Panc1 (cell line): ENCODE measurements around the gene TADA1. TPM values are rescaled to one million over a fixed set of nuclear protein-coding genes. Genes with fewer than 3 reads are reported as not detected.

Experiments used
- ATAC-seq: fragments of 200-7000 bp; cut with Tn5 transposase; 2 replicates; pipeline ENCODE4 v1.9.1; 2020; ENCODE audit warnings: mild to moderate bottlenecking, moderate library complexity
- BruUV-seq: library from RNA; stranded (reverse); fragments of 400-500 nt; replicated peaks from 2 replicates; lab custom pipeline; 2021; lab: Mats Ljungman, UMichigan
- CTCF ChIA-PET: fragments of 300-600 bp; sonication (Branson Sonifier 250); formaldehyde crosslinking; loops from one replicate; lab custom pipeline; 2022; ENCODE audit warnings: antibody characterized with exemption; lab: Charles Lee
- POLR2A ChIA-PET: fragments of 300-600 bp; sonication (Branson Sonifier 250); formaldehyde crosslinking; loops from one replicate; lab custom pipeline; 2022; ENCODE audit warnings: antibody characterized with exemption; lab: Charles Lee
- DNase-seq: peaks from one replicate; pipeline ENCODE4 v3.0.0-alpha.2; 2010; ENCODE audit warnings: low read depth, low spot score
- H3K27ac ChIP-seq: 2 replicates; pipeline ENCODE4 v1.5.1; 2011; ENCODE audit warnings: mild to moderate bottlenecking, low read length, inconsistent platforms
- H3K27me3 ChIP-seq: fragments of 200-500 bp; sonication (Bioruptor generic); 2 replicates; pipeline ENCODE4 v1.6.0; 2014; ENCODE audit warnings: low read length, inconsistent platforms; ENCODE audit not compliant: control insufficient read depth, insufficient read depth
- H3K36me3 ChIP-seq: fragments of 200-500 bp; sonication (Bioruptor generic); 2 replicates; pipeline ENCODE4 v1.5.1; 2014; ENCODE audit warnings: inconsistent platforms, mild to moderate bottlenecking, low read length, moderate library complexity; ENCODE audit not compliant: control insufficient read depth, insufficient read depth
- H3K4me1 ChIP-seq: 2 replicates; pipeline ENCODE4 v1.5.1; 2011; ENCODE audit warnings: inconsistent platforms, mild to moderate bottlenecking, low read length, moderate library complexity; ENCODE audit not compliant: control insufficient read depth, insufficient read depth
- H3K4me3 ChIP-seq, 2 experiments: 2 replicates each; pipeline ENCODE4 v1.5.1; 2011 to 2012; ENCODE audit warnings: low read depth in 2 of 2, low read length in 2 of 2, mild to moderate bottlenecking in 2 of 2, inconsistent platforms in 1 of 2, moderate library complexity in 1 of 2
- H3K9me3 ChIP-seq: fragments of 200-500 bp; sonication (Bioruptor generic); 2 replicates; pipeline ENCODE4 v1.5.1; 2014; ENCODE audit warnings: low read depth, mild to moderate bottlenecking, inconsistent platforms, low read length, moderate library complexity; ENCODE audit not compliant: control insufficient read depth, insufficient read depth
- POLR2AphosphoS5 ChIP-seq: IDR thresholded peaks from 2 replicates; pipeline ENCODE4 v1.6.1; 2012; ENCODE audit warnings: mild to moderate bottlenecking, low read depth, low read length, moderate library complexity
- SIN3A ChIP-seq: IDR thresholded peaks from 2 replicates; pipeline ENCODE4 v1.6.1; 2012; ENCODE audit warnings: low read depth, mild to moderate bottlenecking, low read length, moderate library complexity, borderline replicate concordance; ENCODE audit not compliant: insufficient read depth
- TCF7L2 ChIP-seq: IDR thresholded peaks from 2 replicates; pipeline ENCODE4 v1.6.1; 2011; ENCODE audit warnings: mild to moderate bottlenecking, low read depth, low read length, inconsistent platforms
- in situ Hi-C: cut with HindIII; loops from 2 replicates; pipeline ENCODE4 v1.10.0; 2016; ENCODE audit warnings: low sequenced_read_pairs, low pct_unique_long_range_greater_than_20kb
- intact Hi-C: fragments of 100-400 bp; cut with micrococcal nuclease; formaldehyde crosslinking; loops from one replicate; pipeline ENCODE4 v1.10.0; 2022; ENCODE audit not compliant: unreplicated experiment
- total RNA-seq: library from RNA; stranded (reverse); gene quantifications from one replicate; pipeline ENCODE4 v1.2.1, GENCODE V29; 2021; ENCODE audit not compliant: unreplicated experiment
- TF ChIP-seq, protein P1 (sequence below), 2 experiments: IDR thresholded peaks; 2 replicates each; pipeline ENCODE4 v1.6.1; 2011 to 2012; ENCODE audit warnings: low read depth in 2 of 2, control low read depth in 1 of 2, low read length in 1 of 2, mild to moderate bottlenecking in 1 of 2, moderate library complexity in 1 of 2; ENCODE audit not compliant: insufficient read depth in 1 of 2
- TF ChIP-seq, protein P2 (sequence below): fragments of 450-650 bp; IDR thresholded peaks from 2 replicates; pipeline ENCODE4 v1.5.1; 2017; ENCODE audit warnings: mild to moderate bottlenecking

The TADA1 gene
- total RNA-seq, 1 experiment from 2014 or later: 12.3 TPM

DNA sequence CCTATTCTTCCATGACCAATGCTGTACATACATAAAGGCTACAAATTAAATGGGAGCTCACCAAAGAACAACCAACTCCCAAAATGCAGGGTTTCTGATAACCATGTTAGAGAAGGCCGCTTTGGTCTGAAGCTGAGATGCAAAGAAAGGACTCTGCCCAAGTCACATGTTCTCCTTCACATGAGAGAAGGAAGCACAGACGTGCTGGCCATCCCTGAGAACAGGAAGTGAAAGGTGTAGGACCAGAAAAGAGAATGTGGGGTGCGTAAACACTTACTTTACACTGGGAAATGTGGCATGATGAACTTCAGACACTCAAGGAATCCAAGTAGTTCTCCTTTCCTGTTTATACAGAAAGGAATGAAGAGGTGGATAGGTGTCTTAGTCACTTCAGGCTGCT, 31.7 kb upstream of the TADA1 start:
- ChIA-PET POLR2A (no interaction called here), CTCF (no interaction called here)
- TF ChIP-seq, protein P1, sequence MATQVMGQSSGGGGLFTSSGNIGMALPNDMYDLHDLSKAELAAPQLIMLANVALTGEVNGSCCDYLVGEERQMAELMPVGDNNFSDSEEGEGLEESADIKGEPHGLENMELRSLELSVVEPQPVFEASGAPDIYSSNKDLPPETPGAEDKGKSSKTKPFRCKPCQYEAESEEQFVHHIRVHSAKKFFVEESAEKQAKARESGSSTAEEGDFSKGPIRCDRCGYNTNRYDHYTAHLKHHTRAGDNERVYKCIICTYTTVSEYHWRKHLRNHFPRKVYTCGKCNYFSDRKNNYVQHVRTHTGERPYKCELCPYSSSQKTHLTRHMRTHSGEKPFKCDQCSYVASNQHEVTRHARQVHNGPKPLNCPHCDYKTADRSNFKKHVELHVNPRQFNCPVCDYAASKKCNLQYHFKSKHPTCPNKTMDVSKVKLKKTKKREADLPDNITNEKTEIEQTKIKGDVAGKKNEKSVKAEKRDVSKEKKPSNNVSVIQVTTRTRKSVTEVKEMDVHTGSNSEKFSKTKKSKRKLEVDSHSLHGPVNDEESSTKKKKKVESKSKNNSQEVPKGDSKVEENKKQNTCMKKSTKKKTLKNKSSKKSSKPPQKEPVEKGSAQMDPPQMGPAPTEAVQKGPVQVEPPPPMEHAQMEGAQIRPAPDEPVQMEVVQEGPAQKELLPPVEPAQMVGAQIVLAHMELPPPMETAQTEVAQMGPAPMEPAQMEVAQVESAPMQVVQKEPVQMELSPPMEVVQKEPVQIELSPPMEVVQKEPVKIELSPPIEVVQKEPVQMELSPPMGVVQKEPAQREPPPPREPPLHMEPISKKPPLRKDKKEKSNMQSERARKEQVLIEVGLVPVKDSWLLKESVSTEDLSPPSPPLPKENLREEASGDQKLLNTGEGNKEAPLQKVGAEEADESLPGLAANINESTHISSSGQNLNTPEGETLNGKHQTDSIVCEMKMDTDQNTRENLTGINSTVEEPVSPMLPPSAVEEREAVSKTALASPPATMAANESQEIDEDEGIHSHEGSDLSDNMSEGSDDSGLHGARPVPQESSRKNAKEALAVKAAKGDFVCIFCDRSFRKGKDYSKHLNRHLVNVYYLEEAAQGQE (IDR thresholded peaks at IDR 0.05; ENCODE audit: insufficient read depth in 1 of 2, low read depth in 2 of 2, low read length in 1 of 2): no peak
- TF ChIP-seq POLR2AphosphoS5: no peak
- no peak for TF ChIP-seq TCF7L2
- TF ChIP-seq SIN3A: no peak
- TF ChIP-seq, protein P2, sequence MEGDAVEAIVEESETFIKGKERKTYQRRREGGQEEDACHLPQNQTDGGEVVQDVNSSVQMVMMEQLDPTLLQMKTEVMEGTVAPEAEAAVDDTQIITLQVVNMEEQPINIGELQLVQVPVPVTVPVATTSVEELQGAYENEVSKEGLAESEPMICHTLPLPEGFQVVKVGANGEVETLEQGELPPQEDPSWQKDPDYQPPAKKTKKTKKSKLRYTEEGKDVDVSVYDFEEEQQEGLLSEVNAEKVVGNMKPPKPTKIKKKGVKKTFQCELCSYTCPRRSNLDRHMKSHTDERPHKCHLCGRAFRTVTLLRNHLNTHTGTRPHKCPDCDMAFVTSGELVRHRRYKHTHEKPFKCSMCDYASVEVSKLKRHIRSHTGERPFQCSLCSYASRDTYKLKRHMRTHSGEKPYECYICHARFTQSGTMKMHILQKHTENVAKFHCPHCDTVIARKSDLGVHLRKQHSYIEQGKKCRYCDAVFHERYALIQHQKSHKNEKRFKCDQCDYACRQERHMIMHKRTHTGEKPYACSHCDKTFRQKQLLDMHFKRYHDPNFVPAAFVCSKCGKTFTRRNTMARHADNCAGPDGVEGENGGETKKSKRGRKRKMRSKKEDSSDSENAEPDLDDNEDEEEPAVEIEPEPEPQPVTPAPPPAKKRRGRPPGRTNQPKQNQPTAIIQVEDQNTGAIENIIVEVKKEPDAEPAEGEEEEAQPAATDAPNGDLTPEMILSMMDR: no peak
- Histone ChIP-seq H3K4me1 (no peaks in the 10 kb centered on the region), H3K36me3 (no peaks in the 10 kb centered on the region), H3K4me3 (no peak overlapping the region), H3K9me3 (peaks cover 10% of the 10 kb centered on the region; the same call in 1 of the 2 replicates), H3K27ac (no peak overlapping the region), H3K27me3 (peaks cover 13% of the 10 kb centered on the region)
- in situ Hi-C loops (no loop called here), intact Hi-C loops (no loop called here)
- DNase-seq: no peak
- no peak for ATAC-seq
- no TSS peak for BruUV-seq

DNA sequence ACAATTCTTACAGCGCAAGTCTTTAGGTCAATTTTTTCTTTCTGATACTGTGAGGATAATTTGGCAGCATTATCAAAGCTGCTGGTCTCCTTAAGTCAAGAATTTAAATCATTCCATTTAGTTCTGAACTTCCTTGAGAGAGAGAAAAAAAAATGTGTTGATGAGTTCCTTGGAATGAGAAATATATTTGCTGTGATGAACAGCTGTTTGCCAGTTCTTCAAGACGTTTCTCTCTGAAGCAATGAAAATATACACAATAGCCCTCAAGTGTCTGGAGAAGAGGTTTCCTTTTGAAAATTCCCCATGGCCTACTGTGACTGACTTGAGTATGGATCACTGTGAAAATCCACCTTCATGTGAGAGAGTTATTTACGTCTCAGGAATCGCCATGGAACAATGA, 31.0 kb upstream of the TADA1 start:
- in situ Hi-C loops (no loop called here), intact Hi-C loops (no loop called here)
- ATAC-seq: no peak
- Histone ChIP-seq H3K9me3 (peaks cover 8% of the 10 kb centered on the region; the same call in 1 of the 2 replicates), H3K36me3 (no peaks in the 10 kb centered on the region), H3K27me3 (peaks cover 7% of the 10 kb centered on the region), H3K4me3 (no peak overlapping the region), H3K27ac (no peak overlapping the region), H3K4me1 (no peaks in the 10 kb centered on the region)
- DNase-seq: no peak
- TF ChIP-seq, protein P2: no peak
- TF ChIP-seq SIN3A (no peak), TCF7L2 (no peak), POLR2AphosphoS5 (no peak)
- TF ChIP-seq, protein P1 (IDR thresholded peaks at IDR 0.05; ENCODE audit: insufficient read depth in 1 of 2, low read depth in 2 of 2, low read length in 1 of 2): no peak
- no TSS peak for BruUV-seq
- POLR2A ChIA-PET: no interaction called here
- CTCF ChIA-PET: interaction anchor here (0.6 kb wide), 1 partner anchor 313 kb away, joined by 3 read pairs; no protein-coding TSS in a partner anchor
